Natural killer cell (primary cell): Measurements from ENCODE around the gene HSPD1. TPM values are rescaled to one million over a fixed set of nuclear protein-coding genes. Genes with fewer than 3 reads are reported as not detected.
A peak's percentile ranks its signal among the peaks of the same experiment; 100 is the strongest.

Experiments used
- ATAC-seq, 3 donors: fragments of 150-1000 bp in 2 of 3; fragments of 200-7000 bp in 1 of 3; cut with Tn5 transposase; 1 replicate in 1 of 3; 2 replicates in 2 of 3; pipeline ENCODE4 v1.10.0; 2021; ENCODE audit warnings: mild to moderate bottlenecking in 2 of 3, moderate library complexity in 2 of 3
- DNase-seq, 2 donors: peaks; one replicate each; pipeline versions ENCODE4 v3.0.0 to v3.0.0-alpha.2; 2013 to 2021; ENCODE audit warnings: mixed read lengths in 1 of 2
- H3K27ac ChIP-seq: one replicate; pipeline ENCODE4 v1.5.1; 2013; ENCODE audit warnings: mild to moderate bottlenecking, low read length
- H3K27me3 ChIP-seq: one replicate; pipeline ENCODE4 v1.6.1; 2013; ENCODE audit warnings: low read length; ENCODE audit not compliant: control insufficient read depth, insufficient read depth
- H3K36me3 ChIP-seq: one replicate; pipeline ENCODE4 v1.6.1; 2013; ENCODE audit warnings: low read length; ENCODE audit not compliant: control insufficient read depth, insufficient read depth
- H3K4me1 ChIP-seq: one replicate; pipeline ENCODE4 v1.6.1; 2013; ENCODE audit warnings: low read length; ENCODE audit not compliant: control insufficient read depth, insufficient read depth
- H3K4me3 ChIP-seq: one replicate; pipeline ENCODE4 v1.5.1; 2013; ENCODE audit warnings: low read length
- H3K9me3 ChIP-seq: one replicate; pipeline ENCODE4 v1.6.1; 2013; ENCODE audit warnings: low read length; ENCODE audit not compliant: control insufficient read depth, insufficient read depth
- H3K27ac Mint-ChIP-seq, 2 donors: one replicate each; pipeline ENCODE4 v1.8.0; 2022; ENCODE audit warnings: mild to moderate bottlenecking in 2 of 2, mixed read lengths in 2 of 2, moderate library complexity in 1 of 2
- H3K27me3 Mint-ChIP-seq, 2 donors: one replicate each; pipeline ENCODE4 v1.8.0; 2022; ENCODE audit warnings: low read depth in 2 of 2, mixed read lengths in 2 of 2
- H3K36me3 Mint-ChIP-seq: one replicate; pipeline ENCODE4 v1.8.0; 2022; ENCODE audit warnings: mixed read lengths
- H3K4me1 Mint-ChIP-seq, 2 donors: one replicate each; pipeline ENCODE4 v1.8.0; 2022; ENCODE audit warnings: mixed read lengths in 2 of 2
- H3K4me3 Mint-ChIP-seq: one replicate; pipeline ENCODE4 v1.8.0; 2022; ENCODE audit warnings: mild to moderate bottlenecking, moderate library complexity, mixed read lengths
- H3K9me3 Mint-ChIP-seq, 2 donors: one replicate each; pipeline ENCODE4 v1.8.0; 2022; ENCODE audit warnings: mixed read lengths in 2 of 2
- CTCF ChIP-seq: fragments of 200-600 bp; IDR thresholded peaks from one replicate; pipeline ENCODE4 v1.8.0; 2022; ENCODE audit warnings: antibody characterized with exemption
- WGBS: methylation state at CpG from one replicate; pipeline ENCODE4 v1.1.7; 2013; ENCODE audit warnings: missing lambda C conversion rate; ENCODE audit not compliant: insufficient coverage; 5-methylcytosine and 5-hydroxymethylcytosine counted together
- intact Hi-C: fragments of 100-400 bp; cut with micrococcal nuclease; formaldehyde crosslinking; loops from one replicate; pipeline ENCODE4 v1.14.2; 2022
- total RNA-seq, 4 donors: library from RNA; stranded (reverse); fragments of 120-200 nt in 1 of 4; gene quantifications; one replicate each; pipeline versions ENCODE4 v1.2.3 to v1.2.4, GENCODE V29; 2013 to 2022

Gene HSPD1
- total RNA-seq, 3 donors from 2014 or later (not counting 1 experiment from before 2014, with no cell fraction given) = 79.7 to 130 (median 113) TPM

DNA sequence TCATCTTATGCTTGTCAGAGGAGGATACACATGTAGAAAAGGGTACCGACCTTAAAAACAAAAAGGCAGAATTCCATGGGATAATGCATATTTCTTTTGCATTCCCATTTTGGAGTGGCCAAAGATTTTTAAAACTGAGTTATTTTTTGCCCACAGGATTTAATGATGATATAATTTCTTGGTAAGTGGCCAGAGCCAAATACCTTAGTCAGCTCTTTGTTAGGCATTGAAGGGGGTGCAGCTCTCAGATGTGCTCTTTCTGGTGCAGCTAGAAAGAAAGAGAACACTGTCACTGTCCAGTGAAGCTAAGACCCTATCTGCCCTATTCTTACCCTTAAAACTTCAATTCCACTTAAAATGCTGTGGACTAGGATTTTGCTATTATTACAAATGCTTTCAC, 35.5 kb downstream of the HSPD1 start:
- intact Hi-C loops = no loop called here
- H3K27me3 Mint-ChIP-seq = no peaks in the 10 kb centered on the region
- DNase-seq = no peak
- Histone ChIP-seq H3K27me3 (no peaks in the 10 kb centered on the region), H3K4me3 (no peak overlapping the region), H3K27ac (no peak overlapping the region), H3K36me3 (peaks cover 62% of the 10 kb centered on the region), H3K9me3 (no peaks in the 10 kb centered on the region), H3K4me1 (no peaks in the 10 kb centered on the region)
- no peak for TF ChIP-seq CTCF
- peaks cover 20 to 24% of the 10 kb centered on the region in 2 donors for H3K4me1 Mint-ChIP-seq
- no peak overlapping the region for H3K4me3 Mint-ChIP-seq
- 100% methylated on average over 1 of the region's 1 CpG for WGBS
- ATAC-seq = no peak
- H3K27ac Mint-ChIP-seq = peak overlapping the region in 1 of 2 donors; percentile 29
- no peaks in the 10 kb centered on the region for H3K9me3 Mint-ChIP-seq
- peaks cover 8% of the 10 kb centered on the region for H3K36me3 Mint-ChIP-seq

- no peak for DNase-seq
- no peak overlapping the region for H3K27ac ChIP-seq
- H3K36me3 ChIP-seq = peaks cover 36% of the 10 kb centered on the region
- peak overlapping the region in 1 of 2 donors; percentile 52 for H3K27ac Mint-ChIP-seq
- ATAC-seq = no peak
- no peaks in the 10 kb centered on the region for H3K9me3 ChIP-seq
- no peak overlapping the region for H3K4me3 Mint-ChIP-seq
- no peaks in the 10 kb centered on the region for H3K4me1 ChIP-seq
- H3K27me3 Mint-ChIP-seq = no peaks in the 10 kb centered on the region
- intact Hi-C loops = no loop called here
- TF ChIP-seq CTCF = no peak
- 92% methylated on average over 1 of the region's 2 CpGs for WGBS
- no peaks in the 10 kb centered on the region for H3K27me3 ChIP-seq
- no peak overlapping the region for H3K4me3 ChIP-seq
- H3K36me3 Mint-ChIP-seq = peaks cover 2% of the 10 kb centered on the region
- no peaks in the 10 kb centered on the region for H3K9me3 Mint-ChIP-seq
- peaks cover 30 to 42% of the 10 kb centered on the region in 2 donors for H3K4me1 Mint-ChIP-seq
These were observed 38.6 kb downstream of the HSPD1 start for GRCh38 chr2:197461057-197461456.

DNA sequence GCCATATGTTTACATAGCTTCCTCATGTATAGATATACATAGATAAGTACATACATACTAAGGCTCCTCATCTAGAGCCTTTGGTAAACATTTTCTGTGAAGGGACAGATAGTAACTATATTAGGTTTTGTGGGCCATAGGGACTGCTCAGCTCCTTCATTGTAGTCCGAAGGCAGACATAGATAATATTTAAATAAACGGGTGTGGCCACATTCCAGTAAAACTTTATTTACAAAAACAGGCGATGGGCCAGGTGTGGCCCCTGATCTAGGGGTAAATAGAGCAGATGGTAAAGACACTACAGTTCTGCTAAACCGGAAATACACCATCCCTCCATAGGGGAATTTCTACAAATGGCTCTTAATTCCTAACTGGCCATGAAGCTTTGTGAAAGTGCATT, 39.0 kb downstream of the HSPD1 start:
- H3K4me1 Mint-ChIP-seq = peaks cover 33 to 44% of the 10 kb centered on the region in 2 donors
- no peaks in the 10 kb centered on the region for H3K36me3 Mint-ChIP-seq
- peak overlapping the region in 1 of 2 donors; percentile 52 for H3K27ac Mint-ChIP-seq
- intact Hi-C loops = no loop called here
- no peak overlapping the region for H3K4me3 Mint-ChIP-seq
- ATAC-seq (no peak), DNase-seq (no peak)
- no peaks in the 10 kb centered on the region for H3K27me3 Mint-ChIP-seq
- TF ChIP-seq CTCF = no peak
- no peaks in the 10 kb centered on the region for H3K9me3 ChIP-seq
- no peak overlapping the region for H3K27ac ChIP-seq
- H3K27me3 ChIP-seq = no peaks in the 10 kb centered on the region
- WGBS = 88% methylated on average over 1 of the region's 4 CpGs
- no peak overlapping the region for H3K4me3 ChIP-seq
- no peaks in the 10 kb centered on the region for H3K4me1 ChIP-seq
- H3K9me3 Mint-ChIP-seq = no peaks in the 10 kb centered on the region
- peaks cover 34% of the 10 kb centered on the region for H3K36me3 ChIP-seq

DNA sequence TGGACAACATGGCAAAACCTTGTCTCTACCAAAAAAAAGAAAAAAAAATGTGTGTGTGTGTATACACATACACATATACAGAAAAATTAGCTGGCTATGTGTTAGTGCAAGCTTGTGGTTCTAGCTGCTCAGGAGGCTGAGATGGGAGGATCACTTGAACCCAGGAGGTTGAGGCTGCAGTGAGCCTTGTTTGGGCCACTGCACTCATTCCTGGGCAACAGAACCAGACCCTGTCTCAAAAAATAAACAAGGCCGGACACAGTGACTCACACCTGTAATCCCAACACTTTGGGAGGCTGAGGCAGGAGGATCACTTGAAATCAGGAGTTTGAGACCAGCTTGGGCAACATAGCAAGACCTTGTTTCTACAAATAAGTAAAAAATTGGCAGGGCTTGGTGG, 44.2 kb downstream of the HSPD1 start:
- Mint-ChIP-seq H3K27me3 (no peaks in the 10 kb centered on the region), H3K36me3 (peaks cover 7% of the 10 kb centered on the region), H3K4me3 (no peak overlapping the region), H3K9me3 (no peaks in the 10 kb centered on the region), H3K27ac (peak overlapping the region; percentile 3 to 100), H3K4me1 (peaks cover 60 to 66% of the 10 kb centered on the region in 2 donors)
- Histone ChIP-seq H3K4me3 (no peak overlapping the region), H3K27ac (no peak overlapping the region), H3K36me3 (peaks cover 6% of the 10 kb centered on the region), H3K9me3 (no peaks in the 10 kb centered on the region), H3K4me1 (peaks cover 5% of the 10 kb centered on the region), H3K27me3 (no peaks in the 10 kb centered on the region)
- TF ChIP-seq CTCF = no peak
- ATAC-seq = no peak
- intact Hi-C loops = no loop called here
- no peak for DNase-seq
- 100% methylated on average over 1 of the region's 1 CpG for WGBS
